WTC11 (cell line): Measurements from ENCODE around the gene CZIB.

Experiments
- ESRRA ChIP-seq: sonication (generic); formaldehyde crosslinking; IDR thresholded peaks from 2 replicates; pipeline ENCODE4 v1.8.1; 2022; ENCODE audit warnings: mild to moderate bottlenecking, missing genetic modification reagents, borderline replicate concordance
- HMGXB4 ChIP-seq: sonication (generic); formaldehyde crosslinking; IDR thresholded peaks from 2 replicates; pipeline ENCODE4 v1.8.1; 2023; ENCODE audit warnings: mild to moderate bottlenecking, moderate library complexity, missing genetic modification reagents
- NFYB ChIP-seq: sonication (generic); formaldehyde crosslinking; conservative IDR thresholded peaks from 2 replicates; pipeline ENCODE4 v1.8.0; 2022; ENCODE audit warnings: low read depth, missing genetic modification reagents
- ZBTB21 ChIP-seq: sonication (generic); formaldehyde crosslinking; IDR thresholded peaks from 2 replicates; pipeline ENCODE4 v1.8.1; 2023; ENCODE audit warnings: mild to moderate bottlenecking, missing genetic modification reagents, borderline replicate concordance
- ZNF121 ChIP-seq: sonication (generic); formaldehyde crosslinking; IDR thresholded peaks from 2 replicates; pipeline ENCODE4 v1.8.0; 2023; ENCODE audit warnings: missing genetic modification reagents
- TF ChIP-seq, protein P1 (sequence below): fragments of 200-600 bp; IDR thresholded peaks from 2 replicates; pipeline ENCODE4 v1.8.0; 2022; ENCODE audit warnings: antibody characterized with exemption
- TF ChIP-seq, protein P2 (sequence below): sonication (generic); formaldehyde crosslinking; IDR thresholded peaks from 2 replicates; pipeline ENCODE4 v1.8.1; 2022; ENCODE audit warnings: mild to moderate bottlenecking, missing genetic modification reagents, moderate library complexity, borderline replicate concordance

- TF ChIP-seq, protein P1, sequence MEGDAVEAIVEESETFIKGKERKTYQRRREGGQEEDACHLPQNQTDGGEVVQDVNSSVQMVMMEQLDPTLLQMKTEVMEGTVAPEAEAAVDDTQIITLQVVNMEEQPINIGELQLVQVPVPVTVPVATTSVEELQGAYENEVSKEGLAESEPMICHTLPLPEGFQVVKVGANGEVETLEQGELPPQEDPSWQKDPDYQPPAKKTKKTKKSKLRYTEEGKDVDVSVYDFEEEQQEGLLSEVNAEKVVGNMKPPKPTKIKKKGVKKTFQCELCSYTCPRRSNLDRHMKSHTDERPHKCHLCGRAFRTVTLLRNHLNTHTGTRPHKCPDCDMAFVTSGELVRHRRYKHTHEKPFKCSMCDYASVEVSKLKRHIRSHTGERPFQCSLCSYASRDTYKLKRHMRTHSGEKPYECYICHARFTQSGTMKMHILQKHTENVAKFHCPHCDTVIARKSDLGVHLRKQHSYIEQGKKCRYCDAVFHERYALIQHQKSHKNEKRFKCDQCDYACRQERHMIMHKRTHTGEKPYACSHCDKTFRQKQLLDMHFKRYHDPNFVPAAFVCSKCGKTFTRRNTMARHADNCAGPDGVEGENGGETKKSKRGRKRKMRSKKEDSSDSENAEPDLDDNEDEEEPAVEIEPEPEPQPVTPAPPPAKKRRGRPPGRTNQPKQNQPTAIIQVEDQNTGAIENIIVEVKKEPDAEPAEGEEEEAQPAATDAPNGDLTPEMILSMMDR, result no peak
- TF ChIP-seq NFYB (CRISPR knock-in tag) (no peak), HMGXB4 (CRISPR knock-in tag) (no peak), ESRRA (no peak), ZBTB21 (CRISPR knock-in tag) (no peak), ZNF121 (CRISPR knock-in tag) (no peak)
- TF ChIP-seq, protein P2, sequence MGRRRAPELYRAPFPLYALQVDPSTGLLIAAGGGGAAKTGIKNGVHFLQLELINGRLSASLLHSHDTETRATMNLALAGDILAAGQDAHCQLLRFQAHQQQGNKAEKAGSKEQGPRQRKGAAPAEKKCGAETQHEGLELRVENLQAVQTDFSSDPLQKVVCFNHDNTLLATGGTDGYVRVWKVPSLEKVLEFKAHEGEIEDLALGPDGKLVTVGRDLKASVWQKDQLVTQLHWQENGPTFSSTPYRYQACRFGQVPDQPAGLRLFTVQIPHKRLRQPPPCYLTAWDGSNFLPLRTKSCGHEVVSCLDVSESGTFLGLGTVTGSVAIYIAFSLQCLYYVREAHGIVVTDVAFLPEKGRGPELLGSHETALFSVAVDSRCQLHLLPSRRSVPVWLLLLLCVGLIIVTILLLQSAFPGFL (CRISPR knock-in tag), result no peak
These were observed 43.8 kb downstream of the CZIB start for GRCh38 chr1:53176452-53177208.
